GM18498 (cell line): Measurements from ENCODE around the gene WNT6.

Source experiments
- ATAC-seq: cut with Tn5 transposase; IDR thresholded peaks from one replicate; pipeline ENCODE4 v1.9.1; 2021; ENCODE audit warnings: mild to moderate bottlenecking, moderate library complexity; ENCODE audit not compliant: unreplicated experiment

The WNT6 gene

DNA sequence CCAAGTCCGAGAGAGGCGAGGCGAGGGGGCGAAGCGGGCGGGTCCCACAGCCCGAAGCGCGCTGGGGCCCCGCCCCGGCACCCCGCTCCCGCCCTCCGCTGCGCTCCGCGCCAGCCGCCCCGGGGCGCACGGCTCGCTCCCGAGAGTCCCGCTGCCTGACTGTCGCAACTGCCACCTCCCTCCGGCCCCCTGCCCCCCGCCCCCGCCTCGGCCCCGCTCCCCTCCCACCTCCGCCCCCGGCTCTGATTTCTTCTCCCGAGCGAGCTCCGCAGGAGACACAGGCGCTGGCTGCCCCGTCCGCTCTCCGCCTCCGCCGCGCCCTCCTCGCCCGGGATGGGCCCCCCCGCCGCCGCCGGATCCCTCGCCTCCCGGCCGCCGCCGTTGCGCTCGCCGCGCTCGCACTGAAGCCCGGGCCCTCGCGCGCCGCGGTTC, at the start of gene WNT6:
TSS of gene WNT6 (plus strand) at position 250 of the 432 bp plus-strand sequence. CDS start 233 bp downstream, outside the sequence.
- ATAC-seq, result no peak

DNA sequence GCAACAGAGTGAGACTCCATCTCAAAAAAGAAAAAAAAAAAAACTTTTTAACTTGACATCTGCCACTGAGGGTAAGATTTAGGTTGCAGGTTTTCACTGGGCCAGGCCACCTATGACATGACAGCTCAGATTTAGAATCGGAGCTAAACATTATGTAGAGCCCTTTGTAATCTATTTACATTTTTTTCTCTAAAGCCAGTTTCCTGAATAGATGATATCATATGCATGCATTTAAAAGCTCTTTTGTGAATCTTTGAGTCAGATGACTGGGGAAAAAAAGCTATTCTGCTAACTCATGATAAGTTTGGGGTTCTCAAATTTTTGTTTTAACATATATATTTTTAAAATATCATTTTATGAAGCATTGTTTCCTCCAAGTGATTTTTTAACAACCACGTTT, 49.3 kb upstream of the WNT6 start:
- ATAC-seq, result no peak

GRCh38 chr2:218811382-218811781, 48.2 kb upstream of the WNT6 start:
- no peak for ATAC-seq

- no peak for ATAC-seq
These were observed 47.3 kb upstream of the WNT6 start for GRCh38 chr2:218812096-218812815.

- no peak for ATAC-seq
These were observed 46.7 kb upstream of the WNT6 start for GRCh38 chr2:218812861-218813260.

- ATAC-seq, result no peak
These were observed 45.7 kb upstream of the WNT6 start for GRCh38 chr2:218813771-218814460.

DNA sequence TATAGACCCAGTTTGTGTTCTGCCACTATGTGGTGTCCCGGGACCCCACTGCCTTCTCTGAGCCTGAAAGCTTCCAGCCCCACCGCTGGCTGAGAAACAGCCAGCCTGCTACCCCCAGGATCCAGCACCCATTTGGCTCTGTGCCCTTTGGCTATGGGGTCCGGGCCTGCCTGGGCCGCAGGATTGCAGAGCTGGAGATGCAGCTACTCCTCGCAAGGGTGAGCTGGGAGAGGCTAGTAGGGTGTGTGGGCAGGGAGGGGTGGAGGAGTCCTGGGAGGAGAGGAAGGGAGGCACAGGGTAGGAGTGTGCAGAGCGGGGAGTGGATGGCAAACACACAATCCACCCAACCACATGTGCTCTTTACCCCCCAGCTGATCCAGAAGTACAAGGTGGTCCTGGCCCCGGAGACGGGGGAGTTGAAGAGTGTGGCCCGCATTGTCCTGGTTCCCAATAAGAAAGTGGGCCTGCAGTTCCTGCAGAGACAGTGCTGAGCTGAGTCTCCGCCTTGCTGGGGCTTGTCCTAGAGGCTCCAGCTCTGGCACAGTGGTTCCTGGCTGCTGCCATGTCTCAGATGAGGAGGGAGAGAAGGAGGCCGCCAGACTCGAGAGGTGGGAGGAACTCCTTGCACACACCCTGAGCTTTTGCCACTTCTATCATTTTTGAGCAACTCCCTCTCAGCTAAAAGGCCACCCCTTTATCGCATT, 44.9 kb upstream of the WNT6 start:
- ATAC-seq, result no peak

DNA sequence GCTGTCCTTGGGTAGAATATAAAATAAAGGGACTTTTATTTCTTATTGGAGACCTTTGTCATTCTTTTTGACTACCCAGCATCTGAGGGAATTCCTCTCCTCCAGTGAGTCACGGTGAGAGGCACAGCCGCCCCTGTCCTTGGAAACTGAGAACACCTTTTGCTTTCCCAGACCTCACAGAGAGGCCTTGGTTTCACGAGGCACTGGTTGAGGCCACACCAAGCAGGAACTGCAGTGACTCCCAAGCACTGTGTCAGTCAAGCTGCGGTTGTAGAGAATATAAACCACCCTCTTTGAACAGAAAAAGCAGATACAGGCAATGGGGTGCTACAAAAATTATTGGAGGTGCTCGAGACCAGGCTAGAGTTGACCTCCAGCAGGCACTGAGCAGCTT, 44.4 kb upstream of the WNT6 start:
- no peak for ATAC-seq

DNA sequence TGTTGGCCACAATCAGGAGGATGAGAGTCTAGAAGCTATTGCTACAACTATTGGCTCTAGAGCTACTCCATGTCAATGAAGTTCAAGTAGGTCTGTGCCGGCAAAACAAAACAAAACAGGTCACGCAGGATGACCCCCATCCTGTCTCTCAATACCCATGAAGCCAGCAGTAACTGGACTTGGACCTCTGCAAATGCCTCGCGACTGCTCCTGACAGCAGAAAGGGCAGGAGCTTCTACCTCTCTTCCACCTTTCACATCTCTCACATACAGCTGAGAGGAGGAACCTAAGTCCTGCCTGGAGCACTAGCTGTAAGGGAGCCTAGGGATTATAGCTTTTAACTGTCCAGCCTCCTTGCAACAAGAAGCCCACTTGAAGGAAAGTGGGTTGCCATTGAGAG, 44.0 kb upstream of the WNT6 start:
- no peak for ATAC-seq

DNA sequence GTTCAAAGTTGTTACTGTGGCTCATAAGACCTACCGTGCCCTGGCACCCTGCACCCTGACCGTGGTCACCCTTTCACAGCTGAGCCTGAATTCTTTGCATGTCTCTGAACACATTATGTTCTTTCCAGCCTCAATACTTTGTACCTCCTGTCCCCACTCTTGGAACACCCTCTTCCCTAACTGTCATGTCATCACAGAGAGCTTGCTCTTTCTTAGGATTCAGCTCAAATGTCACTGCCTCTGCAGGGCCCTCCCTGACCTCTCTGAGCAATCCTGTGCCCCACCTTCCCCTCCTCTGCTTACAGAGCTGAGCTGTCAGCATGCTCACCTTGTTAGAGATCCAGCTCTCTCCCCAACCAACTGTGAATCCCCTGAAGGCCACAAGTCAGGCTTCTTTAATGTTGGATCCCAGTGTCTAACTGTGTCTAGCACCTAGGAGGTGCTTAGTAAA, 43.0 kb upstream of the WNT6 start:
- no peak for ATAC-seq

GRCh38 chr2:218819093-218819492, 40.5 kb upstream of the WNT6 start:
- no peak for ATAC-seq

DNA sequence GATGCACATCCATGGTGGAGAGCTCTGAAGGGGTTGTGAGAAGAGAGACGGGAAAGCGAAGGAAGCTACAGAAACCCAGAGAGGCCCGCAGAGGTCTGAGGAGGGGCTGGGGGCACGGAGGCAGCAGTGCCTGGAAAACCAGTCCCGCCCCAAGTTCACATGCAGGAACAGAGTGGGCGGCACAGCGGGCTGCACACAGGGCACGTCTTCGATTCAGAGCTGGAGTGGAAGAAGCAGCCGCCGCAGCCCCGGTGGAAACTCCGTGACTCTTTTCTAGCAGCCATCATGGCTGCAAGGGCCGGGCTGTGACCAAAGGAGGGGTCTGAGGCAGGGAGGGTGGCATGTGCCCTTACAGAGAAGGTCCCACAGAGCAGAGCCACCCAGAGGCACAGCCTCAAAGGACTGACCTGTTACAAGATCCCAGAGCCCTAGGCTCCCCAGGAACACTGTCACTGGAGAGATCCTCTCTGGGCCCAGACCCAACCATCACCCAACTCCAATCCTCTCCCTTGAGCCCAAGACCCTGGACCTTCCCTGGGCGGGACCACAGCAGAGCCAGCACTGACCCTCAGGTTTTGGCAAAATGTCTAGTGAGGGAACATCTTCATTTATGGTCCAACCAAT, 38.7 kb upstream of the WNT6 start:
- no peak for ATAC-seq

- no peak for ATAC-seq
These were observed 37.9 kb upstream of the WNT6 start for GRCh38 chr2:218821605-218822211.

- ATAC-seq, result no peak
These were observed 37.0 kb upstream of the WNT6 start for GRCh38 chr2:218822622-218823021.

- no peak for ATAC-seq
These were observed 36.3 kb upstream of the WNT6 start for GRCh38 chr2:218823196-218823855.

DNA sequence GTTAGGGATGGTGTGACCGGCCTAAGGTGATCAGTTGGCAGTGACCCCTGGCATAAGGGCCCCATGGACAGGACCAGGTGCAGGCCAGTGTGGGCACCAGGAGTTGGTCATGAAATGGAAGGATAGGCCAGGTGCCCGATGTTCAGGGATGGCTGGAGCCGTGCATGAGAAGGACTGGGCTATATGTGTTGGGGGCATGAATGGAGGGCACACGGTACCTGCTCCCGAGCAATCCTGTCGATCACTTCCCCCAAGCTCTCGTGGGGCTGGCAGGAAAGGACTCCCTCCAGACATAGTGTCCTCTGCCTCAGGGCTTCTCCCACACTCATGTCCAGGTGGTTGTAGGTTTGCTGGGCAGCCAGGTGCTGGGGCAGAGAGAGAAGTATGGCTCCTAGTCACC, 35.6 kb upstream of the WNT6 start:
- ATAC-seq, result no peak

- ATAC-seq, result no peak
These were observed 32.8 kb upstream of the WNT6 start for GRCh38 chr2:218826791-218827190.

DNA sequence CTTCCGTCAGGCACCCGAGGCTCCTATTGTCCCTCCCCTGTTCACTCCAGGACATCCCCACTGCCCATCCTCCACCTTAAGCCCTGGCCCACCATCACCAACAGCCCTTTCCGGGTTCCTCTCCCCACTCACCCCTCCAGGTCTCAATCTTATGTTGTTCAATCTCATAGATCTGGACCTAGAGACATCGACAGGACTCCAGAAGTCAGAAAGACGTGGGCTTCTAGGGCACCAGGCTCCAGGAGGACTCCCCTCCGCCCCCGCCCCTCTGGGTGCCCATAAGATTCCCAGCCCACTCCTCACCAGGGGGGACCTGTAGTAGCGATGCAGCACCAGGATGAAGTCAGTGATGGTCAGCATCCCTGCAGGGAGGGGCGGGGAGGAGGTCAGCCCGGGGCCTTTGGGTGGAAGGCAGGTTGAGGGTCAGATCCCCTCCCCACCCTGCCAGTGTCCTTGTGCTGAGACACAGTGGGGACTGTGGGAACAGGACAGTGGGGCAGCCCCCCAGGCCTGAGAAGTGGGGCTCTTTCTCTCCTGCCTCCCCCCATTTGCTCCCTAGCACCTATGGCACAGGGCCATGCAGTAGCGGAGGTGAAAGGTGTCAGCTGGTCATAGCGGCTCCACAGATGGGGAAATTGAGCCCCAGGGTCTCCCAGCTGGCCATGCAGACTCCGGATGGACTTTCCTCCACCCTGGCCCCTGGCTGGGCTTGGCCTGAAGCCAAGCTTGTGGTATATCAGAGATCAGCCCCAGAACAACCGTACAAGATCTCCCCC, 31.7 kb upstream of the WNT6 start:
- ATAC-seq, result no peak

DNA sequence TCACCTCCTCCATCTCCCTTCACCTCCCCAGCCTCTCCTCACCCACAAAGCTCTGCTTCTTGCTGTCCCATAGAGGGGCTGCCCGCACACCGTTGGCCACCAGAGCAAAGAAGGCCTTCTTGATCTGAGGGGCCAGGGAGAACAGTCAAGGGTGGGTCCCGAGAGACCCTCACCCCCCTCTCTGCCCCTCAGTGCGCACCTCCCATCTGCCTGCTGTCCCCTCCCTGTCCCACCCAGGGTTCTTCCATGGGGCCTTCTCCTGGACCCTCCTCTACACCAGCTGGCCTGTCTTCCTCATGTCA, 31.2 kb upstream of the WNT6 start:
- no peak for ATAC-seq
